ENCODE results near the gene METTL25B. TPM values are rescaled to one million over a fixed set of nuclear protein-coding genes. Genes with fewer than 3 reads are reported as not detected.
"Not testable (repeated sequence)": the region's sequence is repeated elsewhere in the genome, so short reads cannot be mapped to it uniquely, and the experiment has no call there.

Gene METTL25B
- total RNA-seq, 2 experiments from 2014 or later: 26.2 to 29.7 TPM

DNA sequence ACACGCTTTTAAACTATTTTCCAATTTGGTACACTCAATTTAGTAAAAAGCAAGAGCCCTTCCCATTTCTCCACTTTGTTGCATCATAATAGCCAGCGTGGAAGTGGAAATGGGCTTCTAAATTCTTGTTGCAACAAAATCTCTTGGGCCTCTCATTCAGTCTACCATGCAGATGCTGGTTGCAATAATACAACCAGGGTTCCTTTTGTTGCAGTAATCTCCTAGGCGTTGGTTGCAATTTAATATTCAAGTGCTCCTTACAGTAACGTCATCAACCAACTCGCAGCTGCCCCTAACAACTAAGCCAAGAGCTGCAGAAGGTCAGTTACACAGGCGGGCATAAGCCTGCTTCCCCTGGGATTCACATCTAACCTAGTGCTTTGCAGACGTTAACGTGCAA is 25.9 kb downstream of the METTL25B start:
- H3K9me3 Mint-ChIP-seq: no peaks in the 10 kb centered on the region
- peaks cover 23% of the 10 kb centered on the region for H3K36me3 Mint-ChIP-seq (ENCODE audit: low read depth)
- no peaks in the 10 kb centered on the region for H3K27me3 Mint-ChIP-seq
- H3K4me3 Mint-ChIP-seq: no peak overlapping the region
- H3K4me1 Mint-ChIP-seq: peaks cover 27% of the 10 kb centered on the region
- ChIA-PET POLR2A (no interaction called here), CTCF (no interaction called here)
- H3K27ac Mint-ChIP-seq: no peak overlapping the region
- no peak for DNase-seq

DNA sequence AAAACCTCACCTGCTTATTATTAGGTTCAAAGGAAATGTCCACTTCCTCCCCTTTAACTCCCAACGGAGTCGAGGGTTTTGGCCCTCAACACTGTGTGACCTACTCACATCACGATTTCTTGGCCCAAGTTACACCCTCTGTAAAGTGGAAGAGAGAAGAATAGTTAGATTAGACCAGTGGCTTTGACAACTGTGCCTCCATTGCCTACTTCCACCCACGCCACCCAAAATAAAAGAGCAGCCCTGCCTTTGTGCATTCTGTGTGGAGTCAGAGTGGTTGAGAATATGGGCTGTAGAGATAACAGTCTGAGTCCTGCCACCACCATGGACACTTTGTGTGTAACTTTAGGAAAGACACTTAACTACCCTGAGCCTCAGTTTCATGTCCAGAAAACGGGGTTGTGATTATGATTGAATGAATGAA is 27.3 kb downstream of the METTL25B start:
- ChIA-PET CTCF (interaction anchor here (1.3 to 2.1 kb wide), 4 partner anchors 11 to 67 kb away, joined by 3 to 9 read pairs (median 6); partner anchors contain the start of genes MRPL24 and PRCC), POLR2A (no interaction called here)
- Mint-ChIP-seq H3K4me1 (peaks cover 16% of the 10 kb centered on the region), H3K9me3 (no peaks in the 10 kb centered on the region), H3K36me3 (ENCODE audit: low read depth) (peaks cover 10% of the 10 kb centered on the region), H3K4me3 (no peak overlapping the region), H3K27me3 (no peaks in the 10 kb centered on the region), H3K27ac (no peak overlapping the region)
- no peak for DNase-seq

DNA sequence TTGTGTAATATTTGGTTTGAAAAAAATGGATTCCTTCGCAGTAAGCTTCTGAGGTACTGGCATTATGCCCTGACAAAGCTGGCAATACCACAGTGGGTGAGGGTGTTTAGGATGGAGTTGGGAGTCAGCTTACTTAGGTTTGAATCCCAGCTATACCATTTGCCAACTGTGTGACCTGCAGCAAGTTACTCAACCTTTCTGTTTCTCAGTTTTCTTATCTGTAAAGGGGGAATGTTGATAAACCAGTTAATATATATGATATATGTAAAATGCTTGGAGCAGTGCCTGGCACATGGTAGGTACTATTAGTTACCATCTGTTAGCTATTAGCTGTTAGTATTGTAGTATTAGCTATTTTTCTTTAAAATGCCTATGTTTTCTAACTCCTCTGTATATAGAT is 28.1 kb downstream of the METTL25B start:
- Mint-ChIP-seq H3K27ac (no peak overlapping the region), H3K4me3 (no peak overlapping the region), H3K9me3 (no peaks in the 10 kb centered on the region), H3K27me3 (no peaks in the 10 kb centered on the region), H3K4me1 (peaks cover 16% of the 10 kb centered on the region), H3K36me3 (ENCODE audit: low read depth) (peaks cover 8% of the 10 kb centered on the region)
- ChIA-PET POLR2A (no interaction called here), CTCF (interaction anchor here (0.9 to 2.1 kb wide), 8 partner anchors 9 to 104 kb away, joined by 3 to 9 read pairs (median 5); partner anchors contain the start of genes MRPL24, NTRK1 and PRCC)
- no peak for DNase-seq

DNA sequence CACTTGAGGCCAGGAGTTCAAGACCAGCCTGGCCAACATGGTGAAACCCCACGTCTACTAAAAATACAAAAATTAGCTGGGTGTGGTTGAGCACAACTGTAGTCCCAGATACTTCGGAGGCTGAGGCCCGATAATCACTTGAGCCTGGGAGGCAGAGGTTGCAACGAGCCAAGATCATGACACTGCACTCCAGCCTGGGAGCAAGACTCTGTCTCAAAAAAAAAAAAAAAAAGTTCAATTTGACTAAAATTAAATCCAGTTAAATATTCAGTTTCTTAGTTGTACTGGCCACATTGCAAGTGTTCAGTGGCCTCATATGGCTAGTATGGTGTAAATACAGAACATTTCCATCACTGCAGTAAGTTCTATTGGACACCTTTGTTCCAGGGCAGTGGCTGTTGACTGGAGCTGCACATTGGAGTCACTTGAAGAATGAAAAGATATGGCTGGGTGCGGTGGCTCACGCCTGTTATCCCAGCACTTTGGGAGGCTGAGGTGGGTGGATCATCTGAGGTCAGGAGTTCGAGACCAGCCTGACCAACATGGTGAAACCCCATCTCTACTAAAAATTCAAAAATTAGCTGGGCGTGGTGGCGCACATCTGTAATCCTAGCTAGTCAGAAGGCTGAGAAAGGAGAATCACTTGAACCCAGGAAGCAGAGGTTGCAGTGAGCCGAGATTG is 29.4 kb downstream of the METTL25B start:
- H3K27ac Mint-ChIP-seq; H3K9me3 Mint-ChIP-seq; H3K27me3 Mint-ChIP-seq; DNase-seq; H3K4me3 Mint-ChIP-seq; H3K36me3 Mint-ChIP-seq (ENCODE audit: low read depth); POLR2A ChIA-PET: not testable (repeated sequence)
- H3K4me1 Mint-ChIP-seq: peaks cover 14% of the 10 kb centered on the region
- CTCF ChIA-PET: interaction anchor here (1.7 kb wide), 1 partner anchor 51 kb away, joined by 3 read pairs; no protein-coding TSS in a partner anchor

DNA sequence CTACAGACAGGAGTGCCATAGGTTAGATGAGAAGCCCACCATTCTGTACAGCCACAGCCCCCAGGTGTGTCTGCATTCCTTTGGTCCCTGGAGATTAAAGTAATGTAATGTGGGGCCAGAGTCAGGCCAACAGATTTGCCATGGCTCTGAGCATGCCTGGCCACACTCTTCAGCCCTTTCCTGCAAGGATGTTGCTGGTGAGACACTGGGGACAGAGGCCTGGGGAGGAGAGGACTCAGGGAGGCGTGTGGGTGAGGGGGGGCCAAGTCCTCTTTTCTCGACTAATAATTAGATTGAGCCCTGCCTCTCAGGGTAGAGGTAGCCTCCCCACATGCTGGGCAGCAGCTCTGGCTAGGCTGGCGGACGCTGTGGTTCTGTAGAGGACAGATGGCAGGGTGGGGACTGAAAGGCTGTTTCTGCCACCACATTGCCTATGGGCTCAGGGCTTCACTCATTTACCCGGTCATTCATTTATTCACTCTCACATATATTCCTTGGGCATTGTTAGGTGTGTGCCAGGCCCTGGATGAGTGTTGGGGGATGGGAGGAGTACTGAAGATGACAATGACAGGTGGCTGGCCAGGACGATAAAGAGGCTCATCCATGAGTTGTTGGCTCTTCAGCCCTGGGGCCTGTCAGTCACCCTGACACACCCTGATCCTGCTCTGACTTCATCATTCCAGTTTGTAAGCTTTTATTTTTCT is 32.0 kb downstream of the METTL25B start:
- no peak overlapping the region for H3K4me3 Mint-ChIP-seq
- H3K9me3 Mint-ChIP-seq: no peaks in the 10 kb centered on the region
- H3K36me3 Mint-ChIP-seq (ENCODE audit: low read depth): no peaks in the 10 kb centered on the region
- H3K27me3 Mint-ChIP-seq: no peaks in the 10 kb centered on the region
- H3K27ac Mint-ChIP-seq: no peak overlapping the region
- no peak for DNase-seq
- ChIA-PET CTCF (interaction anchor here (0.6 to 1.1 kb wide), 4 partner anchors 8 to 424 kb away, joined by 3 to 6 read pairs (median 4); partner anchors contain the start of genes HDGF and METTL25B), POLR2A (interaction anchor here (0.6 kb wide), 1 partner anchor 9 kb away, joined by 3 read pairs; the partner anchor contains the start of gene HDGF)
- H3K4me1 Mint-ChIP-seq: no peaks in the 10 kb centered on the region

DNA sequence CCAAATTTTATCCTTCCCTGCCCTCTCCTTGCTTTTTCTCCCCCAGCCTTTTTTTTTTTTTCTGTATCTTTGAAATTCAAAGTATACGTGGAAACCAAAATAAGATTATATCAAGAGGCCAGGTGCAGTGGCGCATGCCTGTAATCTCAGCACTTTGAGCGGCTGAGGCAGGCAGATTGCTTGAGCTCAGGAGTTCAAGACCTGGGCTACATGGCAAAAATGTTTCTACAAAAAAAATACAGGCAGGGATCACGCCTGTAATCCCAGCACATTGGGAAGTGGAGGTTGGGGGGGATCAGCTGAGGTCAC is 32.5 kb downstream of the METTL25B start:
- no peak for DNase-seq
- Mint-ChIP-seq H3K36me3 (ENCODE audit: low read depth) (no peaks in the 10 kb centered on the region), H3K27ac (no peak overlapping the region), H3K4me3 (no peak overlapping the region), H3K27me3 (no peaks in the 10 kb centered on the region), H3K9me3 (no peaks in the 10 kb centered on the region), H3K4me1 (peaks cover 2% of the 10 kb centered on the region)
- ChIA-PET POLR2A (interaction anchor here (0.6 kb wide), 1 partner anchor 9 kb away, joined by 3 read pairs; the partner anchor contains the start of gene HDGF), CTCF (interaction anchor here (0.6 to 1.1 kb wide), 4 partner anchors 9 to 425 kb away, joined by 3 to 6 read pairs (median 4); partner anchors contain the start of genes HDGF and METTL25B)

DNA sequence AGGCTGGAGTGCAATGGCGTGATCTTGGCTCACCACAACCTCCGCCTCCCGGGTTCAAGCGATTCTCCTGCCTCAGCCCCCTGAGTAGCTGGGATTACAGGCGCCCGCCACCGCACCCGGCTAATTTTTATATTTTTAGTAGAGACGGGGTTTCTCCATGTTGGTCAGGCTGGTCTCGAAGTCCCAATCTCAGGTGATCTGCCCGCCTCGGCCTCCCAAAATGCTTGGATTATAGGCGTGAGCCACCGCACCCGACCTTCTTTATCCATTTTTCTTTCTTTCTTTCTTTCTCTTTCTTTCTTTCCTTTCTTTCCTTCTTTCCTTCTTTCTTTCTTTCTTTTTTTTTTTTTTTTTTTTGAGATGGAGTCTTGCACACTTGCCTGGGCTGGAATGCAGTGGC is 36.9 kb downstream of the METTL25B start:
- DNase-seq, H3K9me3 Mint-ChIP-seq, H3K27ac Mint-ChIP-seq, H3K27me3 Mint-ChIP-seq, H3K4me3 Mint-ChIP-seq, POLR2A ChIA-PET: not testable (repeated sequence)
- Mint-ChIP-seq H3K4me1 (peaks cover 26% of the 10 kb centered on the region), H3K36me3 (ENCODE audit: low read depth) (peaks cover 14% of the 10 kb centered on the region)
- CTCF ChIA-PET: interaction anchor here (1.3 to 4.6 kb wide), 3 partner anchors 9 to 95 kb away, joined by 3 to 31 read pairs (median 5); no protein-coding TSS in a partner anchor

DNA sequence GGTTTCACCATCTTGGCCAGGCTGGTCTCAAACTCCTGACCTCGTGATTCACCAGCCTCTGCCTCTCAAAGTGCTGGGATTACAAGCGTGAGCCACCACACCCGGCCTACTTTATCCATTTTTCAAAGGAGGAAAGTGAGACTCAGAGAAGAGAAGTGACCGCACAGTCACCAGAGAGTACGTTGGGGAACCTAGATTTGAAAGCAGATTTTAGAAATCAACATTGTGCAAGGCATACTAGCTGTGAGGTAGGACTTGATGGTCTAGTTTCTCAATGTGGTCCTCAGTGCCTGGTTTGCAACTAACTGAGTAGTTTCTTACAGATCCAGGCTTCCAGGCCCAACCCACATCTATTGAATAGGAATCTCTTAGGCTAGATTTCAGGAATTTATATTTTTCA is 37.4 kb downstream of the METTL25B start:
- H3K27me3 Mint-ChIP-seq: no peaks in the 10 kb centered on the region
- H3K9me3 Mint-ChIP-seq: no peaks in the 10 kb centered on the region
- ChIA-PET CTCF (interaction anchor here (0.8 to 4.6 kb wide), 4 partner anchors 9 to 94 kb away, joined by 3 to 31 read pairs (median 4); no protein-coding TSS in a partner anchor), POLR2A (no interaction called here)
- peaks cover 30% of the 10 kb centered on the region for H3K4me1 Mint-ChIP-seq
- H3K36me3 Mint-ChIP-seq (ENCODE audit: low read depth): peaks cover 16% of the 10 kb centered on the region
- H3K27ac Mint-ChIP-seq: no peak overlapping the region
- no peak for DNase-seq
- no peak overlapping the region for H3K4me3 Mint-ChIP-seq

DNA sequence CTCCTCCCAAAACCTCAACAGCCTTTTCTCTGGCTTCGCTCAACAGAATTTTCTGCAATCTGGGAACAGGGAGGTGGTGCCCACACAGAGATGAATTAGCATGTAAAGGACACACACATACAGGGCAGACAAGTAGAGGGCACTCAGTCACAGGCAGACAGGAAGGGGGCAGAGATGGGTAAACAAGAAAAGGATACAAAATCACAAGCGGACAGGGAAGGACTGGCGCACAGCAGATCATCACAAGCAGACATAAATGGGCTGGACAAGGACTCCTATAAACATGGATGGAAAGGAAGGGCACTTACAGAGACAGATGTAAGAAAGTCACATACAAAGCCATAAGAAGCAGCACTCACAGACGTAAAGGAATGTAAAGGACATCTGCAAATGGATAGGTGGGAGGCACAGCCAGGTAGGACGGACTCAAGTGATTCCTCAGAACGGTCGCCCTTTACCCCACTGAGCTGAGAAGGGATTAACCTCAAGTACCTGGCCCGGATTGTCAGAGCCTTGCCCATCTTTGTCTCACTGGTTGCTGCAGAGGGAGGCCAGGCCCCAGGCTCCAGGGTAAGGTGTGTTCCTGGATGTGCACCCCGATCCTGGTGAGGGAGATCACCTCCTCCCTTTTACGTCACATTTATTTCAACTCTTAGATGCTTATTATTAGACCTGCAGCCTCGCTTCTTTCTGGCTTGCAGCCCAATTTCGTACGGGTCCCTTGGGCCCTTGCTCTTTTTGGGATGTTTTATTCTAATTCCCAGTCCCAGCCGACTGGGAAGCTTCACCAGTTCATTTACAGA is 38.2 kb downstream of the METTL25B start:
- Mint-ChIP-seq H3K27ac (no peak overlapping the region), H3K4me3 (no peak overlapping the region), H3K4me1 (peaks cover 38% of the 10 kb centered on the region), H3K27me3 (no peaks in the 10 kb centered on the region), H3K9me3 (no peaks in the 10 kb centered on the region), H3K36me3 (ENCODE audit: low read depth) (peaks cover 23% of the 10 kb centered on the region)
- DNase-seq: no peak
- POLR2A ChIA-PET: interaction anchor here (0.6 to 1.0 kb wide), 3 partner anchors 25 to 38 kb away, joined by 4 read pairs; partner anchors contain the start of genes ISG20L2, METTL25B and MRPL24
- CTCF ChIA-PET: interaction anchor here (0.8 to 4.6 kb wide), 13 partner anchors 11 to 126 kb away, joined by 3 to 31 read pairs (median 5); partner anchors contain the start of genes HDGF, ISG20L2, METTL25B and MRPL24

DNA sequence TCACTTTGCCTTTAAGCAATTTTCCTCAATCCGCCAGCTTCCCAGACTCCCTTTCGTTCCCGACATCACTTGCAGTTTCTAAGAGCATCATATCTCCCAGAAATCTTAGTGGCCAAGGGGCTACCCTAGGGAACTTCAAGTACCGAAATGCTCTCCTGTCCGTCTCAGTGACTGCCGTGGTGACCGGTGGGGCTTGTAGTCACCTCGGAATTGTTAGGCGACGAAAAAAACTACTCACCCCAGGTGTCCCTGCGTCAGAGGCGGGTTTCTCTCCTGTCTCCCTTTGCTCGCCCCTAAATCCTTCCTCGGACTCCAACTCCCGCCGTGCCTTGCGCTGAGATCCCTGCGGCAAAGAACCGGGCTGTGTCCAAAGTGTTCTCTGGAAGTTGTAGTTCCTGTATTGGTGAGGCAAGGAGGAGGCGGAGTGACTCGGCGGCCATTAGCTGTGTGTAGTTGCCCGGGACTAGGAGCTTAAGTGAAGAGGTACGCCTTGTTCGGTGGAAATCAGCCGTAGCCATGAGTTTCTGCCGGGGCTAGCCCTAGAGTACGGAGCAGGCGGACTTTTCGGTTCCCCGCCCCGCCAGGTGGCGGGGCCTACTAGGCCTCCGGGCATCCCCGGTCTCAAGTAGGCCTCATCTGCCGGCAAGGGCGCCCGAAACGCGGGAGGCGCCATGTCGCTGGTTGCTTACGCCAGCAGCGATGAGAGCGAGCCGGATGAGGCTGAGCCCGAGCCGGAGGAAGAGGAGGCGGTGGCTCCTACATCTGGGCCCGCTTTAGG is 39.0 kb downstream of the METTL25B start, which contains the start of gene PRCC:
TSS of gene PRCC (plus strand) at position 435 of the 778 bp plus-strand sequence. CDS start at position 672, 237 bp downstream.
- Mint-ChIP-seq H3K27ac (no peak within 1 kb of the TSS), H3K9me3 (no peaks in the 10 kb centered on the region), H3K27me3 (no peaks in the 10 kb centered on the region), H3K4me1 (peaks cover 41% of the 10 kb centered on the region), H3K36me3 (ENCODE audit: low read depth) (peaks cover 26% of the 10 kb centered on the region), H3K4me3 (no peak within 1 kb of the TSS)
- POLR2A ChIA-PET: interaction anchor here (0.6 to 1.0 kb wide), 4 partner anchors 15 to 39 kb away, joined by 4 to 5 read pairs (median 4); partner anchors contain the start of genes ISG20L2, METTL25B and MRPL24
- CTCF ChIA-PET: interaction anchor here (0.8 to 4.6 kb wide), 11 partner anchors 12 to 126 kb away, joined by 3 to 31 read pairs (median 5); partner anchors contain the start of genes HDGF, ISG20L2, METTL25B and MRPL24
- peak; percentile 99 for DNase-seq

DNA sequence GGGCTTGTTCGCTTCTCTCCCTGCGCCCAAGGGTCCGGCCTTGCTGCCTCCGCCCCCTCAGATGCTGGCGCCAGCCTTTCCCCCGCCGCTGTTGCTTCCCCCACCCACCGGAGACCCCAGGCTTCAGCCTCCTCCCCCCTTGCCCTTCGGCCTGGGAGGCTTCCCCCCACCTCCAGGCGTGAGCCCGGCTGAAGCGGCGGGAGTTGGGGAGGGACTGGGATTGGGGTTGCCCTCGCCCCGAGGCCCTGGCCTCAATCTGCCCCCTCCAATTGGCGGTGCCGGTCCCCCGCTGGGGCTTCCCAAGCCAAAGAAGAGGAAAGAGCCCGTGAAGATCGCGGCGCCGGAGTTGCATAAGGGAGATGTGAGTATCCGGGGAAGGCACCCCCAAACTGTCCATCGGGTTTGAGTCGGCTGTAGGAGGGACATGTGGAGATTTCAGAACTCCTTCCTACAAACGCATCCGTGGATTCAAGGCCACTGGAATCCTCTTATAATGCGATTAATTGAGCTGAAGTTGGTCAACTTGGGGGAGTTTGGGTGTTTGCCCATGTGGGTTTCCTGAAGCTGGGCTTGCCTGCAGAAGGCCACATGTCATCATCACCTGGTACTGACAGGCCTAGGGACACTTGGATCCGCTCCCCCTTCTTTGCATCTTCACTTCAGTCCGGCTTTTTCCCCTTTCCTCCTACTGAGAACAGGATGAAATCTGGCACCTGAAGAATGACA is 39.8 kb downstream of the METTL25B start:
- Mint-ChIP-seq H3K4me3 (no peak overlapping the region), H3K27me3 (no peaks in the 10 kb centered on the region), H3K36me3 (ENCODE audit: low read depth) (peaks cover 33% of the 10 kb centered on the region), H3K27ac (no peak overlapping the region), H3K9me3 (no peaks in the 10 kb centered on the region), H3K4me1 (peaks cover 49% of the 10 kb centered on the region)
- CTCF ChIA-PET: interaction anchor here (1.0 to 4.6 kb wide), 9 partner anchors 14 to 125 kb away, joined by 3 to 31 read pairs (median 4); partner anchors contain the start of genes HDGF, ISG20L2 and METTL25B
- POLR2A ChIA-PET: interaction anchor here (0.6 to 1.0 kb wide), 3 partner anchors 16 to 39 kb away, joined by 4 to 5 read pairs (median 4); partner anchors contain the start of genes ISG20L2, METTL25B and MRPL24
- peak; percentile 35 for DNase-seq

Measured in activated CD4-positive, alpha-beta T cell treated with anti-CD3 and anti-CD28 coated beads, Interleukin-2, amount 10 ng/mL, durations not matched to agents 7 days and 5 days (primary cell).